DND-41 (cell line): ENCODE data around the gene ZNF789.
A peak's percentile ranks its signal among the peaks of the same experiment; 100 is the strongest.

ENCODE experiments used
- ATAC-seq: fragments of 200-7000 bp; cut with Tn5 transposase; 3 replicates; pipeline ENCODE4 v1.9.1; 2021; ENCODE audit warnings: low read depth; ENCODE audit not compliant: insufficient read depth
- DNase-seq: peaks from one replicate; pipeline ENCODE4 v3.0.0-alpha.2; 2020
- H2AFZ ChIP-seq: 2 replicates; pipeline ENCODE4 v1.6.0; 2012; ENCODE audit warnings: low read depth, low read length
- H3K27ac ChIP-seq: 2 replicates; pipeline ENCODE4 v1.5.1; 2012; ENCODE audit warnings: low read length, inconsistent platforms
- H3K27me3 ChIP-seq: fragments of 200-600 bp; sonication (generic); 2 replicates; pipeline ENCODE4 v1.6.0; 2012; ENCODE audit warnings: low read length, mild to moderate bottlenecking, inconsistent platforms; ENCODE audit not compliant: insufficient read depth, poor library complexity
- H3K36me3 ChIP-seq: 2 replicates; pipeline ENCODE4 v1.5.1; 2012; ENCODE audit warnings: low read length, inconsistent platforms; ENCODE audit not compliant: insufficient read depth
- H3K4me1 ChIP-seq: 2 replicates; pipeline ENCODE4 v1.5.1; 2012; ENCODE audit warnings: mild to moderate bottlenecking, low read length; ENCODE audit not compliant: insufficient read depth
- H3K4me2 ChIP-seq: 2 replicates; pipeline ENCODE4 v1.6.0; 2012; ENCODE audit warnings: mild to moderate bottlenecking, moderate library complexity, low read length, inconsistent platforms; ENCODE audit not compliant: insufficient read depth
- H3K4me3 ChIP-seq, 2 experiments: fragments of 200-600 bp in 1 of 2; shearing (Covaris generic) in 1 of 2; 2 replicates each; pipeline ENCODE4 v1.5.1; 2012 to 2016; ENCODE audit warnings: inconsistent platforms in 2 of 2, low read length in 2 of 2, mild to moderate bottlenecking in 2 of 2, low read depth in 1 of 2, moderate library complexity in 1 of 2
- H3K79me2 ChIP-seq: 2 replicates; pipeline ENCODE4 v1.6.0; 2012; ENCODE audit warnings: low read length, inconsistent platforms; ENCODE audit not compliant: insufficient read depth
- H3K9ac ChIP-seq: 2 replicates; pipeline ENCODE4 v1.6.0; 2012; ENCODE audit warnings: low read depth, mild to moderate bottlenecking, inconsistent platforms, low read length, moderate library complexity
- H3K9me3 ChIP-seq: 2 replicates; pipeline ENCODE4 v1.5.1; 2012; ENCODE audit warnings: low read length, moderate library complexity, mild to moderate bottlenecking, inconsistent platforms; ENCODE audit not compliant: insufficient read depth, severe bottlenecking
- H4K20me1 ChIP-seq: 2 replicates; pipeline ENCODE4 v1.6.0; 2012; ENCODE audit warnings: low read length; ENCODE audit not compliant: insufficient read depth
- EZH2 ChIP-seq: IDR thresholded peaks from 3 replicates; pipeline ENCODE4 v1.6.1; 2012; ENCODE audit warnings: borderline replicate concordance, low read depth, mild to moderate bottlenecking, moderate library complexity, low read length, inconsistent platforms; ENCODE audit not compliant: severe bottlenecking
- TF ChIP-seq, protein P1 (sequence below): IDR thresholded peaks from 2 replicates; pipeline ENCODE4 v1.5.1; 2012; ENCODE audit warnings: borderline replicate concordance, low read length, moderate library complexity, mild to moderate bottlenecking; ENCODE audit not compliant: poor library complexity, severe bottlenecking; ENCODE audit errors: extremely low read depth

ZNF789 gene

DNA sequence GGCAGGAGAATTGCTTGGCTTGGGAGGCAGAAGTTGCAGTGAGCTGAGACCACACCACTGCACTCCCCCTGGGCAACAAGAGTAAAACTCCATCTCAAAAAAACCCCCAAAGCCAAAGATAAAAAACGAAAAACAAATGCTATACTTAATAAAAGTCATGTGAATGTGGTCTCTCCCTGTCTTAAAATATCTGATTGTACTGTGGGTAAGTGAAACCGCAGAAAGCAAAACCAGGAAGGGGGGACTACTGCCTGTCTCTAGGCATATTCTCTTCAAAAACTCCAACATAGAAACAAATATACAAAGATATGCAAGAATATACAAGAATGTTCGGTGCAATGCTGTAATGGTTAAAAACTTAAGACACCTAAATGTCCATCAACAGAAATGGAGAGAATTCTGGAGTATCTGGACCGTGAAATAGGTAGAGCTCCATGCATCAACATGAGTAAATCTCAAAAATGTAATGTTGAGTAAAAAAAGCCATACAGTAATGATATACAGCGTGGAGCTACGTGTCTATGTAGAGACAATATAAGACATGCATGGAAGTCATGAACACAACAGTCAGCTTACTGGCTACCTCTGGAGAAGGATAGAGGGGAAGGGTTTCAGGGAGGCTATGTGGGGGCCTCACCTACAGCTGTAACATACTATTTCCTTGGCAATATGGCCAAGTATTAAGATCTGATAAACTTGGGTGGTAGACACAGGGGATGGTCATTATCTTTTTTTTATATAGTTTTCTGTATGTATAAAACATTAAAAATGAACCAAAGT, 25.3 kb downstream of the ZNF789 start:
- Histone ChIP-seq H3K4me2 (peak overlapping the region; percentile 90), H3K79me2 (peaks cover 83% of the 10 kb centered on the region), H3K27ac (peak overlapping the region; percentile 52), H3K9ac (peak overlapping the region; percentile 79), H3K27me3 (no peaks in the 10 kb centered on the region), H4K20me1 (peaks cover 37% of the 10 kb centered on the region), H3K4me1 (peaks cover 34% of the 10 kb centered on the region), H2AFZ (no peak overlapping the region), H3K36me3 (peaks cover 55% of the 10 kb centered on the region), H3K9me3 (no peaks in the 10 kb centered on the region), H3K4me3 (peak overlapping the region; percentile 91 to 96; a peak in 3 of 4 replicates)
- DNase-seq (no peak), ATAC-seq (peak; percentile 56)
- TF ChIP-seq EZH2 = no peak
- TF ChIP-seq, protein P1, sequence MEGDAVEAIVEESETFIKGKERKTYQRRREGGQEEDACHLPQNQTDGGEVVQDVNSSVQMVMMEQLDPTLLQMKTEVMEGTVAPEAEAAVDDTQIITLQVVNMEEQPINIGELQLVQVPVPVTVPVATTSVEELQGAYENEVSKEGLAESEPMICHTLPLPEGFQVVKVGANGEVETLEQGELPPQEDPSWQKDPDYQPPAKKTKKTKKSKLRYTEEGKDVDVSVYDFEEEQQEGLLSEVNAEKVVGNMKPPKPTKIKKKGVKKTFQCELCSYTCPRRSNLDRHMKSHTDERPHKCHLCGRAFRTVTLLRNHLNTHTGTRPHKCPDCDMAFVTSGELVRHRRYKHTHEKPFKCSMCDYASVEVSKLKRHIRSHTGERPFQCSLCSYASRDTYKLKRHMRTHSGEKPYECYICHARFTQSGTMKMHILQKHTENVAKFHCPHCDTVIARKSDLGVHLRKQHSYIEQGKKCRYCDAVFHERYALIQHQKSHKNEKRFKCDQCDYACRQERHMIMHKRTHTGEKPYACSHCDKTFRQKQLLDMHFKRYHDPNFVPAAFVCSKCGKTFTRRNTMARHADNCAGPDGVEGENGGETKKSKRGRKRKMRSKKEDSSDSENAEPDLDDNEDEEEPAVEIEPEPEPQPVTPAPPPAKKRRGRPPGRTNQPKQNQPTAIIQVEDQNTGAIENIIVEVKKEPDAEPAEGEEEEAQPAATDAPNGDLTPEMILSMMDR = no peak

DNA sequence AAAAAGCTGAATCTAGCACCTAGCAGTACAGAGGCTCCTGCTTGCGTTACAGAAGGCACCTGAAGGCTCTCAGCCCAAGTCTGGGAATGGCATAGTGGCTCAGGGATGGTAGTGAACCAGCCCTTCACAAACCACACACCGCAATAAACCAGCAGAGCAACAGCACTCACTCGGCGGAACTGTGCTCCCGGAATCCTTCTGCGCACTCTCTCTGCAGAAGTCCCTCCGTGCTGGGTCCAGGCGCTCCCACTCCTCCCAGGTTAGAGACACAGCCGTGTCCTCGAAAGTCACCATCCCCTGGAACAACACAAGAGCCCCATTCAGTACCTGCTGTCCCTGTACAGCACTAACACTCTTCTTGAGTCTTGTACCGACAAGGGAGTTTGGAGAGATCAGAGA, 25.9 kb downstream of the ZNF789 start:
- peak overlapping the region; percentile 90 for H3K4me2 ChIP-seq
- TF ChIP-seq EZH2 = no peak
- TF ChIP-seq, protein P1 = no peak
- no peaks in the 10 kb centered on the region for H3K9me3 ChIP-seq
- DNase-seq (peak; percentile 38), ATAC-seq (peak; percentile 38)
- no peak overlapping the region for H2AFZ ChIP-seq
- H4K20me1 ChIP-seq = peaks cover 35% of the 10 kb centered on the region
- peaks cover 79% of the 10 kb centered on the region for H3K79me2 ChIP-seq
- peaks cover 34% of the 10 kb centered on the region for H3K4me1 ChIP-seq
- H3K27me3 ChIP-seq = no peaks in the 10 kb centered on the region
- peaks cover 49% of the 10 kb centered on the region for H3K36me3 ChIP-seq
- peak overlapping the region; percentile 91 to 96; a peak in 3 of 4 replicates for H3K4me3 ChIP-seq
- peak overlapping the region; percentile 79 for H3K9ac ChIP-seq
- peak overlapping the region; percentile 28 for H3K27ac ChIP-seq

DNA sequence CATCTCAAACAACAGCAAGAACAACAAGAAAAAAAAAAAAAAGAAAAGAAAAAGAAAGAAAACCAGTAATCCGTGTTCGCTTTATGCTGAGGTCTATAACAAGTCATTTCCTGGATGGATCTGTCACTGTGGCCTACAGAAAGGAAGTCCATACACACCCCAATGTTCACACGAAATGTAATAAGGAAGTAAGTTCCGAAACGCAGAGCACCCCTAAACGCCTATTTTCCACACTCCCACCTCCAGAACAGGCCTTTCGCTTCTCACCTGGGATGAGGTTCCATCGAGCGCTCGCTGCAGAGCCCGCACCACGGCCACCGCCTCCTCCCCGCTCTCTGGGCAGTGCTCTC, 26.7 kb downstream of the ZNF789 start:
- peak overlapping the region; percentile 90 for H3K4me2 ChIP-seq
- H3K4me3 ChIP-seq = peak overlapping the region; percentile 91 to 96
- H3K79me2 ChIP-seq = peaks cover 72% of the 10 kb centered on the region
- no peak for TF ChIP-seq EZH2
- TF ChIP-seq, protein P1 = no peak
- peaks cover 41% of the 10 kb centered on the region for H3K4me1 ChIP-seq
- H3K9me3 ChIP-seq = no peaks in the 10 kb centered on the region
- no peak for ATAC-seq
- peaks cover 41% of the 10 kb centered on the region for H3K36me3 ChIP-seq
- H3K9ac ChIP-seq = peak overlapping the region; percentile 79
- H4K20me1 ChIP-seq = peaks cover 30% of the 10 kb centered on the region
- no peak for DNase-seq
- H3K27me3 ChIP-seq = no peaks in the 10 kb centered on the region
- H2AFZ ChIP-seq = peak overlapping the region; percentile 91
- peak overlapping the region; percentile 91 for H3K27ac ChIP-seq
